H9 (cell line): ENCODE results near the gene TXNDC12. TPM values are rescaled to one million over a fixed set of nuclear protein-coding genes. Genes with fewer than 3 reads are reported as not detected.

Experiments
- DNase-seq: peaks from one replicate; pipeline ENCODE4 v3.0.0-alpha.2; 2017
- H2AFZ ChIP-seq: one replicate; pipeline ENCODE4 v1.6.1; 2013; ENCODE audit warnings: mild to moderate bottlenecking, low read length, control low read depth, moderate library complexity
- H2AK5ac ChIP-seq: 2 replicates; pipeline ENCODE4 v1.6.1; 2013; ENCODE audit warnings: low read length, control low read depth, mixed read lengths; ENCODE audit not compliant: insufficient read length
- H2BK120ac ChIP-seq: one replicate; pipeline ENCODE4 v1.6.1; 2013; ENCODE audit warnings: low read depth, mild to moderate bottlenecking, low read length, control low read depth, inconsistent platforms; ENCODE audit not compliant: poor library complexity, severe bottlenecking
- H2BK12ac ChIP-seq: 2 replicates; pipeline ENCODE4 v1.6.1; 2013; ENCODE audit warnings: low read length, control low read depth, mixed read lengths, low read depth; ENCODE audit not compliant: insufficient read length
- H2BK15ac ChIP-seq: 2 replicates; pipeline ENCODE4 v1.6.1; 2013; ENCODE audit warnings: low read depth, low read length, control low read depth
- H2BK20ac ChIP-seq: one replicate; pipeline ENCODE4 v1.6.1; 2013; ENCODE audit warnings: low read depth, mild to moderate bottlenecking, low read length, control low read depth, inconsistent platforms; ENCODE audit not compliant: poor library complexity, severe bottlenecking
- H2BK5ac ChIP-seq: 2 replicates; pipeline ENCODE4 v1.6.1; 2013; ENCODE audit warnings: low read length, control low read depth, mixed read lengths; ENCODE audit not compliant: insufficient read length
- H3K14ac ChIP-seq: 2 replicates; pipeline ENCODE4 v1.6.1; 2013; ENCODE audit warnings: low read length, control low read depth; ENCODE audit not compliant: insufficient read depth
- H3K18ac ChIP-seq: 2 replicates; pipeline ENCODE4 v1.6.1; 2013; ENCODE audit warnings: low read depth, mild to moderate bottlenecking, mixed read lengths, low read length, control low read depth; ENCODE audit not compliant: insufficient read length
- H3K23ac ChIP-seq: 2 replicates; pipeline ENCODE4 v1.6.1; 2013; ENCODE audit warnings: low read length, control low read depth, mixed read lengths, low read depth; ENCODE audit not compliant: insufficient read length
- H3K23me2 ChIP-seq: 2 replicates; pipeline ENCODE4 v1.6.1; 2013; ENCODE audit warnings: low read depth, mild to moderate bottlenecking, mixed read lengths, low read length, control low read depth; ENCODE audit not compliant: insufficient read length, poor library complexity, severe bottlenecking
- H3K27ac ChIP-seq: 2 replicates; pipeline ENCODE4 v1.5.1; 2013; ENCODE audit warnings: low read length, control low read depth, mixed read lengths, low read depth; ENCODE audit not compliant: insufficient read length
- H3K27me3 ChIP-seq: 2 replicates; pipeline ENCODE4 v1.6.1; 2013; ENCODE audit warnings: low read length, control low read depth, inconsistent platforms; ENCODE audit not compliant: insufficient read depth
- H3K4ac ChIP-seq: 2 replicates; pipeline ENCODE4 v1.6.1; 2013; ENCODE audit warnings: low read depth, mild to moderate bottlenecking, control low read depth, inconsistent platforms, low read length, moderate library complexity
- H3K4me1 ChIP-seq: 2 replicates; pipeline ENCODE4 v1.6.1; 2013; ENCODE audit warnings: low read length, control low read depth, inconsistent platforms; ENCODE audit not compliant: insufficient read depth
- H3K4me2 ChIP-seq: 2 replicates; pipeline ENCODE4 v1.6.1; 2013; ENCODE audit warnings: low read length, control low read depth, mixed read lengths; ENCODE audit not compliant: insufficient read length, insufficient read depth
- H3K56ac ChIP-seq: 2 replicates; pipeline ENCODE4 v1.6.1; 2013; ENCODE audit warnings: low read depth, mild to moderate bottlenecking, mixed read lengths, low read length, control low read depth; ENCODE audit not compliant: insufficient read length
- H3K79me1 ChIP-seq: 2 replicates; pipeline ENCODE4 v1.6.1; 2013; ENCODE audit warnings: low read depth, mild to moderate bottlenecking, moderate library complexity, low read length, control low read depth, inconsistent platforms; ENCODE audit not compliant: insufficient read depth, poor library complexity, severe bottlenecking
- H3K79me2 ChIP-seq: 2 replicates; pipeline ENCODE4 v1.6.1; 2013; ENCODE audit warnings: low read length, control low read depth, inconsistent platforms; ENCODE audit not compliant: insufficient read depth
- H3K9ac ChIP-seq: 2 replicates; pipeline ENCODE4 v1.6.1; 2013; ENCODE audit warnings: low read length, control low read depth, mixed read lengths; ENCODE audit not compliant: insufficient read length; ENCODE audit errors: extremely low read depth
- H3K9me3 ChIP-seq: one replicate; pipeline ENCODE4 v1.6.1; 2013; ENCODE audit warnings: low read depth, low read length, inconsistent platforms; ENCODE audit not compliant: control insufficient read depth
- H3T11ph ChIP-seq: one replicate; pipeline ENCODE4 v1.6.1; 2013; ENCODE audit warnings: mild to moderate bottlenecking, low read length, control low read depth, inconsistent platforms
- H4K20me1 ChIP-seq: one replicate; pipeline ENCODE4 v1.6.1; 2013; ENCODE audit not compliant: control insufficient read depth, insufficient read length, insufficient read depth
- H4K5ac ChIP-seq: 2 replicates; pipeline ENCODE4 v1.6.1; 2013; ENCODE audit warnings: low read depth, mild to moderate bottlenecking, mixed read lengths, low read length, control low read depth; ENCODE audit not compliant: insufficient read length
- H4K8ac ChIP-seq: replicated peaks from 2 replicates; pipeline ENCODE4 v1.6.1; 2013; ENCODE audit warnings: low read length, control low read depth, mixed read lengths, low read depth; ENCODE audit not compliant: insufficient read length
- H4K91ac ChIP-seq: 2 replicates; pipeline ENCODE4 v1.6.1; 2013; ENCODE audit warnings: low read depth, mild to moderate bottlenecking, moderate library complexity, mixed read lengths, low read length, control low read depth; ENCODE audit not compliant: insufficient read length
- H3K27ac Mint-ChIP-seq, 3 experiments: 2 replicates in 2 of 3; 3 replicates in 1 of 3; pipeline ENCODE4 v1.8.0; 2020 to 2021; ENCODE audit warnings: mixed read lengths in 3 of 3, mild to moderate bottlenecking in 1 of 3, moderate library complexity in 1 of 3
- H3K27me3 Mint-ChIP-seq: 2 replicates; pipeline ENCODE4 v1.8.0; 2021; ENCODE audit warnings: low read depth, mild to moderate bottlenecking, moderate library complexity, mixed read lengths
- H3K36me3 Mint-ChIP-seq, 3 experiments: 2 replicates in 2 of 3; 3 replicates in 1 of 3; pipeline ENCODE4 v1.8.0; 2020 to 2021; ENCODE audit warnings: low read depth in 3 of 3, mixed read lengths in 3 of 3; ENCODE audit not compliant: insufficient read depth in 1 of 3
- H3K4me1 Mint-ChIP-seq, 2 experiments: 2 replicates each; pipeline ENCODE4 v1.8.0; 2020; ENCODE audit warnings: mixed read lengths in 2 of 2
- H3K4me3 Mint-ChIP-seq, 2 experiments: 2 replicates in 1 of 2; 3 replicates in 1 of 2; pipeline ENCODE4 v1.8.0; 2020 to 2021; ENCODE audit warnings: mild to moderate bottlenecking in 2 of 2, mixed read lengths in 2 of 2, moderate library complexity in 1 of 2
- H3K9me3 Mint-ChIP-seq, 2 experiments: 2 replicates in 1 of 2; 3 replicates in 1 of 2; pipeline ENCODE4 v1.8.0; 2020; ENCODE audit warnings: mild to moderate bottlenecking in 2 of 2, mixed read lengths in 2 of 2, moderate library complexity in 1 of 2
- CTCF ChIP-seq: fragments of 200-600 bp; sonication (generic); conservative IDR thresholded peaks from 3 replicates; pipeline ENCODE4 v1.8.0; 2021; ENCODE audit warnings: antibody characterized with exemption, mild to moderate bottlenecking
- WGBS: extraction: QIAGEN DNeasy Blood & Tissue Kit; methylation state at CpG from one replicate; pipeline ENCODE4 v1.1.7; 2013; ENCODE audit warnings: missing lambda C conversion rate, low lambda C conversion rate, mixed read lengths; ENCODE audit not compliant: insufficient read length; ENCODE audit errors: extremely low coverage; 5-methylcytosine and 5-hydroxymethylcytosine counted together
- total RNA-seq: library from RNA; stranded (reverse); gene quantifications from 2 replicates; pipeline ENCODE4 v1.2.1, GENCODE V29; 2021

The TXNDC12 gene
- total RNA-seq, 1 experiment from 2014 or later: 82.1 TPM

- Mint-ChIP-seq H3K9me3 (no peaks in the 10 kb centered on the region), H3K4me3 (no peak overlapping the region), H3K27me3 (no peaks in the 10 kb centered on the region), H3K27ac (no peak overlapping the region), H3K36me3 (no peaks in the 10 kb centered on the region), H3K4me1 (peaks cover 12 to 18% of the 10 kb centered on the region in 2 experiments)
- Histone ChIP-seq H2BK120ac (no peak overlapping the region), H4K8ac (no peak overlapping the region), H3K27ac (no peak overlapping the region), H3K23ac (no peak overlapping the region), H4K5ac (no peak overlapping the region), H2BK20ac (no peak overlapping the region), H3K23me2 (no peaks in the 10 kb centered on the region), H4K20me1 (no peaks in the 10 kb centered on the region), H3K9ac (no peak overlapping the region), H3K4me1 (peaks cover 2% of the 10 kb centered on the region; the same call in 1 of the 2 replicates), H2AK5ac (no peak overlapping the region), H2AFZ (no peak overlapping the region), H3K79me1 (no peaks in the 10 kb centered on the region), H3K56ac (no peak overlapping the region), H3T11ph (no peak overlapping the region), H2BK15ac (no peak overlapping the region), H4K91ac (no peak overlapping the region), H3K14ac (no peak overlapping the region), H3K9me3 (no peaks in the 10 kb centered on the region), H3K4me2 (no peak overlapping the region), H3K4ac (no peak overlapping the region), H2BK12ac (no peak overlapping the region), H2BK5ac (no peak overlapping the region), H3K79me2 (no peaks in the 10 kb centered on the region), H3K27me3 (no peaks in the 10 kb centered on the region), H3K18ac (no peak overlapping the region)
- no peak for DNase-seq
- TF ChIP-seq CTCF: no peak
- WGBS: no CpG with 5 or more reads among the region's 1 CpG
Observed at GRCh38 chr1:51998701-51999100, 56.3 kb downstream of the TXNDC12 start.
